Immature natural killer cell (primary cell): Measurements from ENCODE around the gene NFS1. TPM values are rescaled to one million over a fixed set of nuclear protein-coding genes. Genes with fewer than 3 reads are reported as not detected.
"Not testable (repeated sequence)": the region's sequence is repeated elsewhere in the genome, so short reads cannot be mapped to it uniquely, and the experiment has no call there.

Source experiments
- DNase-seq, 3 donors: peaks; one replicate each; pipeline ENCODE4 v3.0.0; 2022; ENCODE audit warnings: mixed read lengths in 1 of 3
- H3K27ac Mint-ChIP-seq, 6 donors: one replicate each; pipeline ENCODE4 v1.8.0; 2020; ENCODE audit warnings: mixed read lengths in 6 of 6, mild to moderate bottlenecking in 5 of 6, inconsistent platforms in 4 of 6, moderate library complexity in 3 of 6
- H3K27me3 Mint-ChIP-seq, 3 donors: one replicate each; pipeline ENCODE4 v1.8.0; 2020 to 2021; ENCODE audit warnings: low read depth in 3 of 3, mild to moderate bottlenecking in 3 of 3, mixed read lengths in 3 of 3, moderate library complexity in 3 of 3, inconsistent platforms in 1 of 3
- H3K36me3 Mint-ChIP-seq, 3 donors: one replicate each; pipeline ENCODE4 v1.8.0; 2020; ENCODE audit warnings: mixed read lengths in 3 of 3, inconsistent platforms in 2 of 3, mild to moderate bottlenecking in 2 of 3
- H3K4me1 Mint-ChIP-seq, 2 donors: one replicate each; pipeline ENCODE4 v1.8.0; 2020; ENCODE audit warnings: inconsistent platforms in 2 of 2, mild to moderate bottlenecking in 2 of 2, mixed read lengths in 2 of 2, moderate library complexity in 1 of 2
- H3K4me3 Mint-ChIP-seq, 5 donors: one replicate each; pipeline ENCODE4 v1.8.0; 2020; ENCODE audit warnings: mild to moderate bottlenecking in 5 of 5, mixed read lengths in 5 of 5, inconsistent platforms in 3 of 5, moderate library complexity in 3 of 5
- H3K9me3 Mint-ChIP-seq, 6 donors: one replicate each; pipeline ENCODE4 v1.8.0; 2020; ENCODE audit warnings: mild to moderate bottlenecking in 6 of 6, mixed read lengths in 6 of 6, inconsistent platforms in 4 of 6, moderate library complexity in 3 of 6
- polyA plus RNA-seq, 3 donors: library from polyadenylated mRNA; unstranded; fragments of 300-500 nt; fragmentation: Illumina TruSeq; gene quantifications; one replicate each; pipeline ENCODE4 v1.2.3, GENCODE V29; 2021

The NFS1 gene
- polyA plus RNA-seq, 3 donors from 2014 or later = 8.1 to 21.3 (median 20.0) TPM

DNA sequence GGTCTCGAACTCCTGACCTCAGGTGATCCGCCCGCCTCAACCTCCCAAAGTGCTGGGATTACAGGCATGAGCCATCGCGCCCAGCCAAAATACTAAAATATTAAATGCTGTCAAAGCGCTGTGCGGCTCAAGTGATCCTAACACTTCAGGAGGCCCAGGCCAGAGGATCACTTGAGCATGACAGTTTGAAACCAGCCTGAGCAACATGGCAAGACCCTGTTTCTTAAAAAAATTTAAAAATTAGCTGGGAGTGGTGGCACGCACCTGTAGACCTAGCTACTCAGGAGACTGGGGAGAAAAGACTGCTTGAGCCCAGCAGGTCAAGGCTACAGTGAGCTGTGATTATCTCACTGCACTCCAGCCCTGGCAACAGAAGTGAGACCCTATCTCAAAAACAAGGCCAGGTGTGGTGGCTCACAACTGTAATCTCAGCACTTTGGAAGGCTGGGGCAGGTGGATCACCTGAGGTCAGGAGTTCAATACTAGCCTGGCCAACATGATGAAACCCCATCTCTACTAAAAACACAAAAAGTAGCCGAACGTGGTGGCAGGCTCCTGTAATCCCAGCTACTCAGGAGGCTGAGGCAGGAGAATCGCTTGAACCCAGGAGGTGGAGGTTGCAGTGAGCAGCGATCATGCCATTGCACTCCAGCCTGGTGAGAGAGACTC, 24.6 kb upstream of the NFS1 start:
- H3K9me3 Mint-ChIP-seq, H3K4me3 Mint-ChIP-seq, DNase-seq: not testable (repeated sequence)
- peak overlapping the region in 4 of 6 donors; percentile 69 to 89 (median 76) for H3K27ac Mint-ChIP-seq
- peaks cover 18 to 64% (median 57%) of the 10 kb centered on the region in 3 donors for H3K27me3 Mint-ChIP-seq
- H3K4me1 Mint-ChIP-seq = peaks cover 38 to 60% of the 10 kb centered on the region in 2 donors
- peaks cover 36 to 58% (median 45%) of the 10 kb centered on the region in 3 donors for H3K36me3 Mint-ChIP-seq

DNA sequence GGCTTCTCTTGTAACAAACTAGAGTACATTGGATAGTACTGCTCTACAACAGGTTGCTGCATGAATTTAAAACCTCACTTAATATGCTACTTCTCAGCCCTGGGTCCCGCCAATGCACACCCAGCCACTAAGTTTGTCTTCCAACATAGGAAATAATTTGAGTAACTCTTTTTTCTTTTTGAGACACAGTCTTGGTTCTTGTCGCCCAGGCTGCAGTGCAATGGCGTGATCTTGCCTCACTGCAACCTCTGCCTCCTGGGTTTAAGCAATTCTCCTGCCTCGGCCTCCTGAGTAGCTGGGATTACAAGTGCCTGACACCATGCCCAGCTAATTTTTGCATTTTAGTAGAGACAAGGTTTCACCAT, 24.1 kb upstream of the NFS1 start:
- H3K27ac Mint-ChIP-seq = peak overlapping the region; percentile 69 to 89 (median 78)
- peaks cover 18 to 64% (median 53%) of the 10 kb centered on the region in 3 donors for H3K27me3 Mint-ChIP-seq
- not testable (repeated sequence) for H3K9me3 Mint-ChIP-seq, DNase-seq
- peaks cover 36 to 61% of the 10 kb centered on the region in 2 donors for H3K4me1 Mint-ChIP-seq
- H3K36me3 Mint-ChIP-seq = peaks cover 36 to 59% (median 45%) of the 10 kb centered on the region in 3 donors
- peak overlapping the region; percentile 36 to 68 (median 51) for H3K4me3 Mint-ChIP-seq

DNA sequence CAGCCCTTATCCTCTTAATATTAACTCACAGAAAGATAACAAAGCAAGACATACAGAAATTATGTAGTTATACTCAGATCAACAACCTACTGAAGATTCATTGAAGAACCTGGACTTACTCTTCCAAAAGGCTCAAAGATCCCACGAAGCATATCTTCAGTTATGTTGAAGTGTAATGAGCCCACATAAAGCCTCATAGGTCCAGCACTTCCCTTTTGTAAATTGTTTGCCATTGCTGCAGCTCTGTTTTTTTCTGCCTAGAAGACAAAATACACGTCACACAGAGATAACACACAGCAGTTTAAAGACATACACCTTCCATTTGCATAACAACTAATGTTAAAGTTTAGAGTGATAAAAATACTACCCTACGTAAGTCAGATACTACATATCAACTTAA, 22.5 kb upstream of the NFS1 start:
- peak overlapping the region in 3 of 5 donors; percentile 4 to 47 (median 41) for H3K4me3 Mint-ChIP-seq
- DNase-seq = no peak
- H3K27ac Mint-ChIP-seq = peak overlapping the region; percentile 36 to 89 (median 64)
- H3K4me1 Mint-ChIP-seq = peaks cover 42 to 70% of the 10 kb centered on the region in 2 donors
- peaks cover 12 to 61% (median 56%) of the 10 kb centered on the region in 3 donors for H3K27me3 Mint-ChIP-seq
- H3K36me3 Mint-ChIP-seq = peaks cover 36 to 65% (median 53%) of the 10 kb centered on the region in 3 donors
- H3K9me3 Mint-ChIP-seq = no peaks in the 10 kb centered on the region

DNA sequence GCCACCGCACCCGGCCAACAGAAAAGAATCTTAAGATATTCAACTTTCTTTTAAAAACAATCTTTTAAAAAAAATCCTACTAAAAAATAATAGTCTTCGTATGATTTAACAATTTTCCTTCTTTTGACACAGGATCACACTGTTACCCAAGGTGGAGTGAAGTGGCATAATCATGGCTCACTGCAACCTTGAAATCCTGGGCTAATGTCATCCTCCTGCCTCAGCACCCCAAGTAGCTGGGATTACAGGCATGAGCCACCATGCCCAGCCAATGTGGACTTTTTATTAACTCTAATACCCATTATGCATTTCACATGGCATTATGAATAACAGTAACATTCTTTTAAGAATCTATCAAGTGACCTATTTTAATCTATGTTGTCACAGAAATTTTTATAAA, 22.1 kb upstream of the NFS1 start:
- Mint-ChIP-seq H3K27ac (peak overlapping the region in 5 of 6 donors; percentile 36 to 89 (median 71)), H3K4me1 (peaks cover 45 to 71% of the 10 kb centered on the region in 2 donors), H3K4me3 (peak overlapping the region in 3 of 5 donors; percentile 4 to 47 (median 41))

DNA sequence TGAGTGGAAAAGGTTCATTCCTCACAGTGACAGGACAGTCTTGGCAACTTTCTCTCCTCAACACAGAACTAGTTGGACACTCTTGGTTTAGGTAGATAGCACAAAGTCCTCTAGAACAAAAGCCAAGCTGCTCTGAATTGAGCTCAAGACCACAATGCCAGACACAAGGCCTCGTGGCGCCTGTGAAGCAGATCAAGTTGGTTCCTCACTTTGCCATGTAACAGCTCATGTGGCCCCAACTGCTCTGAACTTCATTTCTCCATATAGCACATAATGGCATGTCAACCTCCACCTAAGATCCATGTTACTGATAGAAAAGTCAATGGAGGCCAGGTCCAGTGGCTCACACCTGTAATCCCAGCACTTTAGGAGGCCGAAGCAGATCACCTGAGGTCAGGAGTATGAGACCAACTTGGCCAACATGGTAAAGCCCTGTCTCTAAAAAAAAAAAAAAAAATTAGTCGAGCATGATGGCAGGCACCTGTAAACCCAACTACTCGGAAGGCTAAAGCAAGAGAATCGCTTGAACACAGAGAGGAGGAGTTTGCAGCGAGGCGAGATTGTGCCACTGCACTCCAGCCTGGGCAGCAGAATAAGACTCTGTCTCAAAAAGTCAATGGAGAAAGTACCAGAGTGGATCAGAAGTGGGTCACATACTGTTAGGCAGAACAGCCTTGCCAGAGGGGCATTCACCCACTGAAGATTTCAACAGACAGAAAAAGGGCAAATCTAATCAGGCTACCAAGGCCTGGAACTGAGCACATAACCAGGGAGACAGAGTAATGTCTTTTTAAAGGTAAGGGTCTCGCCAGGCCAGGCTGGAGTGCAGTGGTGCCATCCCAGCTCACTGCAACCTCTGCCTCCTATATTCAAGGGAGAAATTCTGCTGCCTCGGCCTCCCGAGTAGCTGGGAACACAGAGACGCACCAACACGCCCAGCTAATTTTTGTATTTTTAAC, 21.3 kb upstream of the NFS1 start:
- Mint-ChIP-seq H3K27ac (peak overlapping the region; percentile 44 to 81 (median 66)), H3K9me3 (no peaks in the 10 kb centered on the region), H3K4me3 (peak overlapping the region in 1 of 5 donors; percentile 8), H3K4me1 (peaks cover 46 to 75% of the 10 kb centered on the region in 2 donors), H3K27me3 (peaks cover 15 to 61% (median 49%) of the 10 kb centered on the region in 3 donors), H3K36me3 (peaks cover 44 to 68% (median 57%) of the 10 kb centered on the region in 3 donors)
- DNase-seq = no peak

More for the DNA sequence above, 22.1 kb upstream of the NFS1 start:
- peaks cover 15 to 61% (median 52%) of the 10 kb centered on the region in 3 donors for H3K27me3 Mint-ChIP-seq
- no peak for DNase-seq
- H3K36me3 Mint-ChIP-seq = peaks cover 40 to 65% (median 56%) of the 10 kb centered on the region in 3 donors
- no peaks in the 10 kb centered on the region for H3K9me3 Mint-ChIP-seq

DNA sequence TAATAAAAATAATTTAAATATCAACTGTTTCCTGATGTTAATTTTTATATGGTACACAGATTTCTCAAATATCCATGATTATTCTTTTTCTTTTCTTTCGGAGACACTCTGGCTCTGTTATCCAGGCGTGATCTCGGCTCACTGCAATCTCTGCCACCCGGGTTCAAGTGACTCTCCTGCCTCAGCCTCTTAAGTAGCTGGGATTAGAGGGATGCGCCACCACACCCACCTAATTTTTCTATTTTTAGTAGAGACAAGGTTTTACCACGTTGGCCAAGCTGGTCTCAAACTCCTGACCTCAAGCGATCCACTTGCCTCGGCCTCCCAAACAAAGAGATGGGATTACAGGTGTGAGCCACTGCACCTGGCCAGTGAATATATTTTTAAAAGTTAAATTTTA, 20.6 kb upstream of the NFS1 start:
- peaks cover 37 to 66% (median 54%) of the 10 kb centered on the region in 3 donors for H3K36me3 Mint-ChIP-seq
- no peak overlapping the region for H3K4me3 Mint-ChIP-seq
- no peak for DNase-seq
- no peaks in the 10 kb centered on the region for H3K9me3 Mint-ChIP-seq
- H3K27ac Mint-ChIP-seq = peak overlapping the region in 1 of 6 donors; percentile 63
- H3K27me3 Mint-ChIP-seq = peaks cover 15 to 59% (median 46%) of the 10 kb centered on the region in 3 donors
- H3K4me1 Mint-ChIP-seq = peaks cover 46 to 75% of the 10 kb centered on the region in 2 donors

DNA sequence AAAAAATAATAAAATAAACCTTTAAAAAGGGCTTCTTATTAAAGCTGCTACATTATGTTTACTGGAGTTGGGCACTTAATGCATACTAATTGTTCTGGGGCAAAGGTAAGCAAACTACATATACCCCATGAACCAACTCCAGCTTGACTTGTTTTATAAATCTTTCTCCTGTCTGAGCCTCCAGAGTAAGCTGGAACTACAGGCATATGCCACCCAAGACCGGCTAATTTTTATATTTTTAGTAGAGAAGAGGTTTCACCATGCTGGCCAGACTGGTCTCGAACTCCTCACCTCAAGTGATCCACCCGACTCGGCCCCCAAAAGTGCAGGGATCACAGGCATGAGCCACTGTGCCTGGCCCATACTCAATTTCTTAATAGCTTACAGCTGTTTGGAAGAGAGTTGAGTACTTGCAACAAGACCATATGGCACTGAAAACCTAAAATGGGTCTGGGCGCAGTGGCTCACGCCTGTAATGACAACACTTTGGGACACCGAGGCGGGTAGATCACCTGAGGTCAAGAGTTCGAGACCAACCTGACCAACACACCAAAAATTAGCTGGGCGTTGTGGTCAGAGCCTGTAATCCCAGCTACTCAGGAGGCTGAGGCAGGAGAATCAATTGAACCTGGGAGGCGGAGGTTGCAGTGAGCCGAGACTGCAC, 20.0 kb upstream of the NFS1 start:
- Mint-ChIP-seq H3K27me3 (peaks cover 14 to 56% (median 43%) of the 10 kb centered on the region in 3 donors), H3K9me3 (no peaks in the 10 kb centered on the region), H3K4me3 (no peak overlapping the region), H3K27ac (peak overlapping the region in 2 of 6 donors; percentile 16 to 40), H3K36me3 (peaks cover 40 to 67% (median 48%) of the 10 kb centered on the region in 3 donors), H3K4me1 (peaks cover 48 to 75% of the 10 kb centered on the region in 2 donors)
- no peak for DNase-seq

DNA sequence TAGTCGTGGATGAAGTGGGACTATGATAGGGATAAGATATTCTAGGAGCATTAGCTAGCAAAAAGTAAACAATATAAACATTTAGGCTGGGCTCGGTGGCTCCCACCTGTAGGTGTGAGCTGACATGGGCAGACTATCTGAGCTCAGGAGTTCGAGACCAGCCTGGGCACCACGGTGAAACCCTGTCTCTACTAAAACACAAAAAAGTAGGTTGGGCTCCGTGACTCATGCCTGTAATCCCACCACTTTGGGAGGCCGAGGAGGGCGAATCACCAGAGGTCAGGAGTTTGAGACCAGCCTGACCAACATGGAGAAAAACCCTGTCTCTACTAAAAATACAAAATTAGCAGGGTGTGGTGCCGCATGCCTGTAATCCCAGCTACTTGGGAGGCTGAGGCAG, 19.2 kb upstream of the NFS1 start:
- Mint-ChIP-seq H3K36me3 (peaks cover 40 to 70% (median 48%) of the 10 kb centered on the region in 3 donors), H3K4me1 (peaks cover 47 to 73% of the 10 kb centered on the region in 2 donors), H3K27ac (peak overlapping the region in 2 of 6 donors; percentile 3 to 40), H3K27me3 (peaks cover 10 to 58% (median 37%) of the 10 kb centered on the region in 3 donors)
- not testable (repeated sequence) for H3K4me3 Mint-ChIP-seq, DNase-seq, H3K9me3 Mint-ChIP-seq

DNA sequence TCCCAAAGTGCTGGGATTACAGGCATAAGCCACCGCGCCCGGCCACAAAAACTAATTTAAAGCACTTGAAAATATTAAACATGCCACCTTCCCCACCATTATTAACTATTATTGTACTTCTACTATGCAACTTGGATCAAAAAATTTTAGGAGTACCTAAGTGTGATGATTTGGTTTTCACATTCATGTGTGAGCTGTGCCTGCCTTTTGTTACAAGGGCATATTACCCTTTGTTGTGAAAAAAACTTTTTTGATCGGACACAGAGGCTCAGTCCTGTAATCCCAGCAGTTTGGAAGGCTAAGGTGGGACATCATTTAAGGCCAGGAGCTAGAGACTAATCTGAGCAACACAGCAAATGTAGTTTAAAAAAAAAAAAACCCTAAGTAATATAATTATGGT, 17.2 kb upstream of the NFS1 start:
- peak overlapping the region in 3 of 6 donors; percentile 34 to 76 (median 39) for H3K27ac Mint-ChIP-seq
- H3K27me3 Mint-ChIP-seq = peaks cover 4 to 57% (median 19%) of the 10 kb centered on the region in 3 donors
- DNase-seq = no peak
- H3K9me3 Mint-ChIP-seq = no peaks in the 10 kb centered on the region
- peaks cover 37 to 67% (median 39%) of the 10 kb centered on the region in 3 donors for H3K36me3 Mint-ChIP-seq
- peaks cover 38 to 69% of the 10 kb centered on the region in 2 donors for H3K4me1 Mint-ChIP-seq
- H3K4me3 Mint-ChIP-seq = no peak overlapping the region

DNA sequence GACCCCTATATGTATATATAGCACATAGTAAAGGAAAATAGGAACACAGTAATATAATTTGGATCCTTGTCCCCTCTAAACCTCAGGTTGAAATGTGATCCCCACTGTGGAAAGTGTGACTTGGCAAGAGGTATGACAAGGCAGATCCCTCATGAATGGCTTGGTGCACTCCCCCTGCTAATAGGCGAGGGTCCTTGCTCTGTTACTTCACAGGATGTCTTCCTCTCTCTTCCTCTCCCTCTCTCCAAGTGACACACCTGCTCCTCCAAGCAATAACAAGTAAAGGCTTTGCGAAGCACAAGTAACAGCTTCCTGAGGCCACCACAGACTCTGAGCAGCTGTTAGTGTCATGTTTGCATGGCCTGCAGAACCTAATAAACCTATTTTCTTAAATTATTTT, 16.5 kb upstream of the NFS1 start:
- no peak for DNase-seq
- peaks cover 41 to 70% (median 41%) of the 10 kb centered on the region in 3 donors for H3K36me3 Mint-ChIP-seq
- H3K4me1 Mint-ChIP-seq = peaks cover 41 to 72% of the 10 kb centered on the region in 2 donors
- peak overlapping the region in 3 of 6 donors; percentile 23 to 65 (median 58) for H3K27ac Mint-ChIP-seq
- peaks cover 3 to 53% (median 18%) of the 10 kb centered on the region in 3 donors for H3K27me3 Mint-ChIP-seq
- no peak overlapping the region for H3K4me3 Mint-ChIP-seq
- H3K9me3 Mint-ChIP-seq = no peaks in the 10 kb centered on the region

DNA sequence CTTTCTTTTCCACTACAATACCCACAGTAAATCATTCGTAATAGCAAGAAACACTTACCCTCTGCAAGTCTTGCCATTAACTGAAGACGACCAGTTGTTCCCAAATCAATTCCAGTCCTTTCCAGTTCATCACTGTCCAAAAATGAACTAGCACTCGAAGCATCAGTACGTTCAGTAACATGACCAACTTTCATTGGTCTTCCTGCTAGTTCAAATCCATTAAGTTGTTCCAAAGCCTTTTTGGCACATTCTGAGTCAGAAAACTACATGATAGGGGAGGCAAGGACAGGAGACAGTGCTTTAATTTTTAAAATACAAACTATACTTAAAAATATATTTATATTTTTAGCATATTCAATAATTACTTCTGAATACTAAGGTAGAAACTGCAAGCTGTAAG, 15.0 kb upstream of the NFS1 start:
- peak overlapping the region in 3 of 6 donors; percentile 16 to 66 (median 29) for H3K27ac Mint-ChIP-seq
- peaks cover 48 to 78% of the 10 kb centered on the region in 2 donors for H3K4me1 Mint-ChIP-seq
- H3K4me3 Mint-ChIP-seq = no peak overlapping the region
- H3K27me3 Mint-ChIP-seq = peaks cover 4 to 50% (median 18%) of the 10 kb centered on the region in 3 donors
- no peaks in the 10 kb centered on the region for H3K9me3 Mint-ChIP-seq
- no peak for DNase-seq
- H3K36me3 Mint-ChIP-seq = peaks cover 34 to 69% (median 35%) of the 10 kb centered on the region in 3 donors

DNA sequence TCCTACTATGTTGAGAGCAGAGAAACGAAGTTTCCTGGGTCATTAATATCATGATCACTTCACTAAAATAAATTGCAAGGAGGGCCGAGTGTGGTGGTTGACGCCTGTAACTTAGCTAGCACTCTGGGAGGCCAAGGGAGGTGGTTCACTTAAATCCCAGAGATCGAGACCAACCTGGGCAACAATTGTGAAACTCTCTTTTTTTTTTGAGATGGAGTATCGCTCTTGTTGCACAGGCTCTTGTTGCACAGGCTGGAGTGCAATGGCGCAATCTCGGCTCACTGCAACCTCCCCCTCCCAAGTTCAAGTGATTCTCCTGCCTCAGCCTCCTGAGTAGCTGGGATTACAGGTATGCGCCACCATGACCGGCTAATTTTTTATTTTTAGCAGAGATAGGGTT, 14.0 kb upstream of the NFS1 start:
- Mint-ChIP-seq H3K4me1 (peaks cover 52 to 85% of the 10 kb centered on the region in 2 donors), H3K27ac (peak overlapping the region in 2 of 6 donors; percentile 30 to 59), H3K36me3 (peaks cover 32 to 68% (median 38%) of the 10 kb centered on the region in 3 donors), H3K4me3 (peak overlapping the region in 1 of 5 donors; percentile 7), H3K27me3 (peaks cover 4 to 50% (median 17%) of the 10 kb centered on the region in 3 donors)
- not testable (repeated sequence) for DNase-seq, H3K9me3 Mint-ChIP-seq
